ENCODE data around the gene CREB3L1.

DNA sequence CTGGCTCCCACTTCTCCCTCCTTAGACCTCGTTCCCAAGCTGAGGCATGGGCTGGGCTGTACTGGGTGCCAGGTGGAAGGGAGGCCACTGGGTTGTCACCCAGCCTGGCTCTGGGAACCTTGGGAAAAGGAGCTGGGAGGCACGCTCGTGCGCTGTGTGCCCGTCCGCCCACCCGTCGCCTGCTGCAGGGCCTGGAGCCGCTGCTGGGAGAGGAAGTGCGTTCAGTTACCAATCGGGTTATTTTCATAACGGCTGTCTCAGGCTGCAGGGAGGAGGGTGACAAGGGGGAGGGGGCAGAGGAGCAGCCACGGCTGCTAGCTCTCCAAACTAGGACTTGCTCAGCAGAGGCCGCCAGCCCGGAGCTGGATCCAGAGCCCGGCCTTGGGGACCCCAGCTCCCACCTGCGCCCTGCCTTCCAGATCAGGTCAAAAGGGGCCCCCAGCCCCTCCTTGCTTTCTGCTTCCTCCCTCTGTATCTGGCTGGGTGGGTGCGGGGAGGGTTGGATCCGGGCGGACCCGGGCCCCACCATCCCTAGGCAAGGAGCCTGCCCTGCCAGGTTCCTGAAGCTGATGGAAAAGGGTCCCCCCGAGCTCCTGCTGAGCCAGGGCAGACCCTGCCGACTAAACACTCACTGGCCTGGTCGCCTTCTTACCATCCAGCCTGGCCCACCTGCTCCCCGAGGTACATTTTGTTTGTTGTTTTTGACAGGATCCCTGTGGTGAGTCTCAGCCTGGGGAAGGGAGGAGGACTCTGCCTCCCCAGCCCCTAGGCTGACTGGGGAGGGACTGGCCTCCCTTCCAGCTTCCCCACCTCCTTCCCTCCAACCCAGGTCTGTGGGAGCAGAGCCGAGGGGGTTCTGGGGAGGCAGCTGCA, 84.1 kb downstream of the CREB3L1 start:
- TF ChIP-seq GTF2F1 (IDR thresholded peaks at IDR 0.05; ENCODE audit: low read length) (no peak), ARNTL (CRISPR knock-in tag; IDR thresholded peaks at IDR 0.05) (no peak), HOXA5 (CRISPR knock-in tag; IDR thresholded peaks at IDR 0.05) (no peak), ZNF737 (CRISPR knock-in tag; IDR thresholded peaks at IDR 0.05; ENCODE audit: borderline replicate concordance) (no peak), AGO1 (IDR thresholded peaks at IDR 0.05; ENCODE audit: low read depth, low read length, poor library complexity, severe bottlenecking) (no peak), NR3C1 (CRISPR knock-in tag; IDR thresholded peaks at IDR 0.05) (no peak), FOSL2 (CRISPR knock-in tag; IDR thresholded peaks at IDR 0.05) (no peak), ZNF782 (CRISPR knock-in tag; IDR thresholded peaks at IDR 0.05; ENCODE audit: borderline replicate concordance) (no peak)
- TF ChIP-seq, protein P1, sequence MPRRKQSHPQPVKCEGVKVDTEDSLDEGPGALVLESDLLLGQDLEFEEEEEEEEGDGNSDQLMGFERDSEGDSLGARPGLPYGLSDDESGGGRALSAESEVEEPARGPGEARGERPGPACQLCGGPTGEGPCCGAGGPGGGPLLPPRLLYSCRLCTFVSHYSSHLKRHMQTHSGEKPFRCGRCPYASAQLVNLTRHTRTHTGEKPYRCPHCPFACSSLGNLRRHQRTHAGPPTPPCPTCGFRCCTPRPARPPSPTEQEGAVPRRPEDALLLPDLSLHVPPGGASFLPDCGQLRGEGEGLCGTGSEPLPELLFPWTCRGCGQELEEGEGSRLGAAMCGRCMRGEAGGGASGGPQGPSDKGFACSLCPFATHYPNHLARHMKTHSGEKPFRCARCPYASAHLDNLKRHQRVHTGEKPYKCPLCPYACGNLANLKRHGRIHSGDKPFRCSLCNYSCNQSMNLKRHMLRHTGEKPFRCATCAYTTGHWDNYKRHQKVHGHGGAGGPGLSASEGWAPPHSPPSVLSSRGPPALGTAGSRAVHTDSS (CRISPR knock-in tag; conservative IDR thresholded peaks at IDR 0.05) = no peak
- TF ChIP-seq, protein P2, sequence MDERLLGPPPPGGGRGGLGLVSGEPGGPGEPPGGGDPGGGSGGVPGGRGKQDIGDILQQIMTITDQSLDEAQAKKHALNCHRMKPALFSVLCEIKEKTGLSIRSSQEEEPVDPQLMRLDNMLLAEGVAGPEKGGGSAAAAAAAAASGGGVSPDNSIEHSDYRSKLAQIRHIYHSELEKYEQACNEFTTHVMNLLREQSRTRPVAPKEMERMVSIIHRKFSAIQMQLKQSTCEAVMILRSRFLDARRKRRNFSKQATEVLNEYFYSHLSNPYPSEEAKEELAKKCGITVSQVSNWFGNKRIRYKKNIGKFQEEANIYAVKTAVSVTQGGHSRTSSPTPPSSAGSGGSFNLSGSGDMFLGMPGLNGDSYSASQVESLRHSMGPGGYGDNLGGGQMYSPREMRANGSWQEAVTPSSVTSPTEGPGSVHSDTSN (CRISPR knock-in tag; IDR thresholded peaks at IDR 0.05) = no peak
- TF ChIP-seq, protein P3, sequence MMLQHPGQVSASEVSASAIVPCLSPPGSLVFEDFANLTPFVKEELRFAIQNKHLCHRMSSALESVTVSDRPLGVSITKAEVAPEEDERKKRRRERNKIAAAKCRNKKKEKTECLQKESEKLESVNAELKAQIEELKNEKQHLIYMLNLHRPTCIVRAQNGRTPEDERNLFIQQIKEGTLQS (CRISPR knock-in tag; IDR thresholded peaks at IDR 0.05) = no peak
